SK-N-SH (cell line): ENCODE data around the gene POGZ. TPM values are rescaled to one million over a fixed set of nuclear protein-coding genes. Genes with fewer than 3 reads are reported as not detected.

ENCODE experiments used
- CTCF ChIA-PET: fragments of 300-600, 350-600 bp; formaldehyde crosslinking; extraction: SDS; loops from one replicate; lab custom pipeline; 2021; lab: Yijun Ruan, JAX
- POLR2A ChIA-PET: fragments of 350-600 bp; sonication (Branson Sonifier 250); formaldehyde crosslinking; extraction: SDS; loops from one replicate; lab custom pipeline; 2020; ENCODE audit warnings: antibody characterized with exemption, inconsistent platforms; lab: Yijun Ruan, JAX
- DNase-seq: peaks from one replicate; pipeline ENCODE4 v3.0.0; 2012
- H2AFZ ChIP-seq: fragments of 200-600 bp; sonication (generic); 2 replicates; pipeline ENCODE4 v1.8.1; 2016; ENCODE audit warnings: antibody characterized with exemption, mild to moderate bottlenecking, low read depth
- H3F3A ChIP-seq: fragments of 200-600 bp; sonication (generic); replicated peaks from 2 replicates; pipeline ENCODE3; 2016; ENCODE audit warnings: antibody characterized with exemption, mild to moderate bottlenecking; ENCODE audit not compliant: insufficient read depth
- H3K27ac ChIP-seq, 2 experiments: fragments of 200-500 bp in 1 of 2; fragments of 200-600 bp in 1 of 2; sonication (Bioruptor generic) in 1 of 2; sonication (generic), shearing (Covaris generic) in 1 of 2; 2 replicates each; pipeline versions ENCODE4 v1.5.1 to v1.6.1; 2014 to 2016; ENCODE audit warnings: low read depth in 2 of 2, inconsistent platforms in 1 of 2, low read length in 1 of 2, mild to moderate bottlenecking in 1 of 2, mixed read lengths in 1 of 2
- H3K27me3 ChIP-seq: fragments of 200-600 bp; sonication (generic), shearing (Covaris generic); 2 replicates; pipeline ENCODE4 v1.6.1; 2016; ENCODE audit warnings: mixed run types; ENCODE audit not compliant: insufficient read depth
- H3K36me3 ChIP-seq, 2 experiments: fragments of 200-500 bp in 1 of 2; fragments of 200-600 bp in 1 of 2; sonication (Bioruptor generic) in 1 of 2; sonication (generic) in 1 of 2; replicated peaks in 1 of 2; 2 replicates each; pipeline versions ENCODE3 to v1.5.1; 2014 to 2016; ENCODE audit warnings: low read length in 1 of 2, mild to moderate bottlenecking in 1 of 2; ENCODE audit not compliant: insufficient read depth in 2 of 2, control insufficient read depth in 1 of 2
- H3K4me1 ChIP-seq, 2 experiments: fragments of 200-500 bp in 1 of 2; fragments of 200-600 bp in 1 of 2; sonication (Bioruptor generic) in 1 of 2; sonication (generic), shearing (Covaris generic) in 1 of 2; 2 replicates each; pipeline versions ENCODE4 v1.5.1 to v1.6.1; 2014 to 2016; ENCODE audit warnings: low read depth in 1 of 2, low read length in 1 of 2, mixed run types in 1 of 2; ENCODE audit not compliant: insufficient read depth in 2 of 2, control insufficient read depth in 1 of 2
- H3K4me2 ChIP-seq: fragments of 200-600 bp; sonication (generic), shearing (Covaris generic); 2 replicates; pipeline ENCODE4 v1.6.1; 2017; ENCODE audit warnings: mixed run types
- H3K4me3 ChIP-seq, 2 experiments: fragments of 200-500 bp in 1 of 2; fragments of 200-600 bp in 1 of 2; sonication (Bioruptor generic) in 1 of 2; sonication (generic), shearing (Covaris generic) in 1 of 2; 2 replicates each; pipeline versions ENCODE4 v1.5.1 to v1.8.1; 2014 to 2016; ENCODE audit warnings: low read depth in 2 of 2, inconsistent platforms in 1 of 2, low read length in 1 of 2, mild to moderate bottlenecking in 1 of 2, mixed read lengths in 1 of 2, moderate library complexity in 1 of 2
- H3K79me2 ChIP-seq: fragments of 200-600 bp; sonication (generic); 2 replicates; pipeline ENCODE4 v1.8.1; 2017; ENCODE audit warnings: mild to moderate bottlenecking; ENCODE audit not compliant: insufficient read depth
- H3K9ac ChIP-seq: fragments of 200-600 bp; sonication (generic); 2 replicates; pipeline ENCODE4 v1.6.1; 2017; ENCODE audit warnings: mixed run types
- H3K9me2 ChIP-seq: fragments of 200-600 bp; sonication (generic); 2 replicates; pipeline ENCODE4 v1.6.1; 2017; ENCODE audit warnings: mixed run types
- H3K9me3 ChIP-seq: fragments of 200-600 bp; sonication (generic); 2 replicates; pipeline ENCODE4 v1.6.1; 2017; ENCODE audit warnings: mixed run types, mild to moderate bottlenecking, moderate library complexity
- H4K20me1 ChIP-seq: fragments of 200-600 bp; sonication (generic); 2 replicates; pipeline ENCODE4 v1.6.1; 2017; ENCODE audit warnings: mild to moderate bottlenecking, mixed run types; ENCODE audit not compliant: insufficient read depth
- EZH2phosphoT487 ChIP-seq: fragments of 200-600 bp; sonication (generic); IDR thresholded peaks from 2 replicates; pipeline ENCODE4 v1.6.1; 2017; ENCODE audit warnings: low read depth, mixed run types, mild to moderate bottlenecking, antibody characterized with exemption, moderate library complexity, borderline replicate concordance
- GATA2 ChIP-seq: sonication (generic); formaldehyde crosslinking; IDR thresholded peaks from 2 replicates; pipeline ENCODE4 v1.5.0; 2020; ENCODE audit warnings: mild to moderate bottlenecking, missing genetic modification reagents
- JUND ChIP-seq: IDR thresholded peaks from 2 replicates; pipeline ENCODE4 v1.4.0; 2012
- MAX ChIP-seq: IDR thresholded peaks from 2 replicates; pipeline ENCODE4 v1.4.0; 2012; ENCODE audit warnings: low read depth
- MEF2A ChIP-seq: IDR thresholded peaks from 2 replicates; pipeline ENCODE4 v1.4.0; 2012; ENCODE audit warnings: low read depth, borderline replicate concordance
- PBX3 ChIP-seq: IDR thresholded peaks from 2 replicates; pipeline ENCODE4; 2012
- REST ChIP-seq: IDR thresholded peaks from 2 replicates; pipeline ENCODE4 v1.6.1; 2012; ENCODE audit warnings: mild to moderate bottlenecking, low read depth, low read length, moderate library complexity
- SIN3A ChIP-seq: IDR thresholded peaks from 2 replicates; pipeline ENCODE4 v1.6.1; 2012; ENCODE audit warnings: low read depth, mild to moderate bottlenecking, low read length, moderate library complexity, borderline replicate concordance
- SMC3 ChIP-seq: IDR thresholded peaks from 2 replicates; pipeline ENCODE4 v1.6.1; 2012; ENCODE audit warnings: low read depth, low read length, improper control_type of control experiment
- TAF1 ChIP-seq: IDR thresholded peaks from 2 replicates; pipeline ENCODE4 v1.6.1; 2012; ENCODE audit warnings: low read depth, mild to moderate bottlenecking, low read length, moderate library complexity, borderline replicate concordance
- USF1 ChIP-seq: IDR thresholded peaks from 2 replicates; pipeline ENCODE4 v1.4.0; 2012; ENCODE audit warnings: low read depth, borderline replicate concordance
- YY1 ChIP-seq: IDR thresholded peaks from 2 replicates; pipeline ENCODE4 v1.4.0; 2012; ENCODE audit warnings: low read depth, mild to moderate bottlenecking
- WGBS: methylation state at CpG from one replicate; pipeline ENCODE4 v1.1.6; 2017; ENCODE audit warnings: low lambda C conversion rate; 5-methylcytosine and 5-hydroxymethylcytosine counted together
- polyA plus RNA-seq, 3 experiments: library from polyadenylated mRNA; depleted of rRNA; stranded (reverse); fragments of >200 nt; gene quantifications; 2 replicates each; pipeline ENCODE4 v1.2.3, GENCODE V29; 2012

POGZ gene
- polyA plus RNA-seq, 1 of the 3 experiments (the other 2 are of a cell fraction) = 23.9 TPM

- Histone ChIP-seq H3K36me3 (peaks cover 45 to 73% of the 10 kb centered on the region in 2 experiments), H2AFZ (no peak overlapping the region), H4K20me1 (peaks cover 4% of the 10 kb centered on the region), H3K9me2 (no peaks in the 10 kb centered on the region), H3K27ac (peak overlapping the region in 1 of 2 experiments; percentile 13; a peak in 1 of 4 replicates), H3K9ac (no peak overlapping the region), H3K79me2 (peaks cover 31% of the 10 kb centered on the region), H3K27me3 (no peaks in the 10 kb centered on the region), H3K9me3 (no peaks in the 10 kb centered on the region), H3K4me1 (peaks cover 11 to 12% of the 10 kb centered on the region in 2 experiments; a peak in 3 of 4 replicates), H3F3A (peaks cover 33% of the 10 kb centered on the region), H3K4me2 (no peak overlapping the region), H3K4me3 (no peak overlapping the region)
- WGBS = 79% methylated on average over 2 of the region's 2 CpGs
- no peak for DNase-seq
- CTCF ChIA-PET = interaction anchor here (1.0 to 1.9 kb wide), 4 partner anchors 11 to 62 kb away, joined by 3 to 11 read pairs (median 4); no protein-coding TSS in a partner anchor
- TF ChIP-seq SMC3 (no peak), MAX (no peak), PBX3 (no peak), USF1 (no peak), SIN3A (no peak), YY1 (no peak), GATA2 (CRISPR knock-in tag) (no peak), JUND (no peak), REST (no peak), MEF2A (no peak), TAF1 (no peak), EZH2phosphoT487 (no peak)
- POLR2A ChIA-PET = interaction anchor here (0.5 to 0.6 kb wide), 2 partner anchors 133 to 215 kb away, joined by 3 read pairs; no protein-coding TSS in a partner anchor
Measured at GRCh38 chr1:151402764-151403163, 56.5 kb downstream of the POGZ start.
